GM21529 (cell line): Measurements from ENCODE around the gene TNFRSF1B.

Source experiments
- ATAC-seq: cut with Tn5 transposase; IDR thresholded peaks from one replicate; pipeline ENCODE4 v1.9.1; 2021; ENCODE audit not compliant: unreplicated experiment

The TNFRSF1B gene

DNA sequence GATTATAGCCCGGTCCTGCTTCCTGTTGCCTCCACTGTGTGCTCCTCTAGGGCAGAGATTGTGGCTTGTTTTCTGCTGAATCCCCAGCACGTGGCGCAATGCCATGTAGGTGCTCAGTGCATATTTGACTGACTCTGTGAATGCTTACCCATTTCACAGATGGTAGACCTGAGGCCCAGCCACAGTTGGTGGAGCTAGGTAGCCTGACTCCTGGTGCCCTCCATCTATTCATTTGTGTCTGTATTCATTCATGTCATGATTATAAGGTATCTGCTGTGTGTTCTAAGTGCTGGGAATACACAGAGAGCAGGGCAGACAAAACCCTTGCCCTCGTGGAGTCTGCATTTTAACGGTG, 22.5 kb downstream of the TNFRSF1B start:
- ATAC-seq = no peak

DNA sequence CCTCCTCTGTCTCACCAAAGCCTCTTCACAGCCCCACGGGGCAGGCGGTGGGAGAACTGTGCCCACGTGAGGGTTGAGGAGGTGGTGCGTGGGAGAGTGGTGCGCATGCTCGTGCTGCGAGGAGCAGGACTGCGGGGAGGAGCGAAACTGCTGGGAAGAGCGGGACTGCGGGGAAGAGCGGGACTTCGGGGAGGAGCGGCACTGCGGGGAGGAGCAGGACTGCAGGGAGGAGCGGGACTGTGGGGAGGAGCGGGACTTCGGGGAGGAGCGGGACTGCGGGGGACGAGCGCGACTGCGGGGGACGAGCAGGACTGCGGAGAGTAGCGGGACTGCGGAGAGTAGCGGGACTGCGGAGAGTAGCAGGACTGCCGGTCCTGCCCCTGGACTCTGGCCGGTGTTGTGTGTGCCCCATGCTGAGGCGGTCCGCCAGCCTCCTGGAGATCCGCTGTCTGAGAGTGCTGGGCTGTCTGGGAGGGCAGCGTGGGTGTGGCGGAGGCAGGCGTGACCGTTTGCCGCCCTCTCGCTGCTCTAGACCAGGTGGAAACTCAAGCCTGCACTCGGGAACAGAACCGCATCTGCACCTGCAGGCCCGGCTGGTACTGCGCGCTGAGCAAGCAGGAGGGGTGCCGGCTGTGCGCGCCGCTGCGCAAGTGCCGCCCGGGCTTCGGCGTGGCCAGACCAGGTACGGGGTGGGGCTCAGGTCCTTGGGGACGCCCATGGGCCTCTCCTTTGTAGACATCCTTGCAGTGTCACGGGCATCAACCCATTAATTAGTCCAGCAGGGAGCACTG, 24.6 kb downstream of the TNFRSF1B start:
- ATAC-seq = no peak

DNA sequence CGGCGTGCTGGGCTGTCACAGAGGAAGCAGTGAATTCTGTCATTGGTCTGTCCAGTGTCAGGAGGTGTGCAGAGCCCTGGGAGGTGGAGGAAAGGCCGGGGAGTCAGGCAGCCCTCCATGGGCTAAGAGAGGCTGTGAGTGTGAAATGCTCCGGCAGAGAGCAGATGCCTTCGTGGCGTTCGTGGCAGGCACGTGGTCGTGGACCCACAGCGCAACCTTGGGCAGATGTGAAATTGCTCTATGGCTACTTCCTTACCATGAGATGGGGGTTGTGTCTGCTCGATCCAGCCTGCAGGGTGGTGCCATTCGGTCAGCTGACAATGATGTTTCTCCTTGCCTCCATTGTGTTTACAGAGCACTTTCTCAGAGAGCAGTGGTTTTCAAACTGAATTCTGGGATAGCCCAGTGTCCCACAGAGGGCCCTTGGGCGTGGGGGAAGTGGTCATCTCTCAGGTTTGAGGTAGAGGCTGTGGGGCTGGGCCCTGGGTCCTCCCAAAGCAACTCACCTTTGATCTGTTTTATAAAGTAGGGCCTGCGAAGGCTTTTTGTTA, 27.9 kb downstream of the TNFRSF1B start:
- no peak for ATAC-seq

DNA sequence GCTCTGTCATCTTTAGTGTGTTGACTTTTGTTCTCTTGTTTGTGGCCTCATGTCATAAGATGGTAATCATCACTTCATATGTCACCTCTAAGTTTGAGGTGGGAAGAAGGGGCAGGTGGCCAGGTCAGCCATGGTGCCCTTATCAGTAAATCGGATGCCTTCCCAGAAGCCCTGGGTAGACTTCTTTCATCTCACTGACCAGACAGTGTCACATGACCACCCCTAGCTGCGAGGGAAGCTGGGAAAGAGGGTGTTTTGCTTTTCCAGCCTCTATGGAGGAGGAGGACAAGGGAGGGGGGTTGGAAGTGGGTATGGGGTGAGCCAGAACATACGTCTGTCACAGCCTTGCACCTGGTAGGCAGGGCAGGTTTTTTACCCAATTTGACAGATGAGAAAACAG, 28.6 kb downstream of the TNFRSF1B start:
- no peak for ATAC-seq

DNA sequence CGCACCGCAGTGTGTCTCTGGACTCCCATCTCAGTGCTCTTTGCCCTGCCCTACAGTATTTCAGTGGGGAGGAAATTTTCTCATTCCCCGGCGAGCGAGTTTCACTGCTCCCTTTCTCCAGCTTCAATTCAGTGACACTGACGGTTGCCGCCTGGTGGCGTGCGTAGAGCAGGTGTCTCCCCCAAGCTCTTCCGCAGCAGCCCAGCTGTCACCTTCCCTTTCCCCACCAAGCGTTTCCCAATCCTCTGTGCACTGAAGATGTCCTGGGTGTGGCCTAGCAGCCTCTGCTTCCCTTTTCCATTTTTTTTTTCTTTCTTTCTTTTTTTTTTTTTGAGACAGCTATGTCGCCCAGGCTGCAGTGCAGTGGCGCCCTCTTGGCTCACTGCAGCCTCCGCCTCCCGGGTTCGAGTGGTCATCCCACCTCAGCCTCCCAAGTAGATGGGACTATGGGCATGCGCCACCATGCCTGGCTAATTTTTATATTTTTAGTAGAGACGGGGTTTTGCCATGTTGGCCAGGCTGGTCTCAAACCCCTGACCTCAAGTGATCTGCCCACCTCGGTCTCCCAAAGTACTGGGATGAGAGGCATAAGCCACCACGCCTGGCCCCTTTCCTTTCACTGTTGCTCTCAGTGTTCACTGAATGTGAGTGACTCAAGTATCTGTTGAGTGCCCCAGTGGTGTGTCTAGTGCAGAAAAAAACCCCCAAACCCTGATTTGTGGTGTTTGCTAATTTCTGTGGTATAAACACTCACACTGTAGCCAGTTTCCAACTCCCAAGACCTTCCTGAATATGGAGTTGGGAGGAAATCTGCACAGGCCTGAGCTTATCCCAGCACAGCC, 30.1 kb downstream of the TNFRSF1B start:
- no peak for ATAC-seq

DNA sequence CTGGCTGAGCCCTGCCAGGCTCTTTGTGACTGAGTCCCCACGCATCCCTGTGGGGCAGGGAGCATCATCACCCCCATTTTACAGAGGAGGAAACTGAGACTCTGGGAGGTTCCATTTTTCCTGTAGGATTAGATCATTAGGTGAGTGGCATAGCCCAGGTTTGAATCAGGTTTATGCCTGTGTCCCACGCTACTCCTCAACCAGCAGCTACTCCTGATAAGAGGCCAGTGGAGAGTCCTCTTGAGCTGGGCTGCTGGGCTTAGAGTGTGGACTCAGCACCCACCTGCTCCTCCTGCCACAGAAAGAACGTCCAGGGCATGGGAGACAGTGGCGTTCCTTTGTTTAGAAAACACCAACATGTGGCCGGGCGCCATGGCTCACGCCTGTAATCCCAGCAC, 30.7 kb downstream of the TNFRSF1B start:
- ATAC-seq = no peak

DNA sequence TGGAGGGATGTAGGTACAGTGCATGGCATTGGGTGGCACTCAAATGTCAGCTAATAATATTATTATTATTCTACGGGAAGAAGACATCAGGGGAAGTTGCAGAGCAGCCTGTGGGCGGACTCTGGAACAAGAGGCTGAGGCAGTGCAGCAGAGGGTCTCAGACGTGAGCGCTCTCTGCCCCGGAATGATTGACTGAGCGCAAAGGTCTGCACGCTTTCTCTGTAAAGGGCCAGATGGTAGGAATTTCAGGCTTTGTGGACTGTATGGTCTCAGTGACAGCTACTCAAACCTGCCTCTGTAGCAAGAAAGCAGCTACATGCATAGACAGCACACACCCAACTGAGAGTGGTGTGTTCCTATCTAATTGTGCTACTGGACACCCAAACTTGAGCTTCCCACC, 33.4 kb downstream of the TNFRSF1B start:
- ATAC-seq = no peak

DNA sequence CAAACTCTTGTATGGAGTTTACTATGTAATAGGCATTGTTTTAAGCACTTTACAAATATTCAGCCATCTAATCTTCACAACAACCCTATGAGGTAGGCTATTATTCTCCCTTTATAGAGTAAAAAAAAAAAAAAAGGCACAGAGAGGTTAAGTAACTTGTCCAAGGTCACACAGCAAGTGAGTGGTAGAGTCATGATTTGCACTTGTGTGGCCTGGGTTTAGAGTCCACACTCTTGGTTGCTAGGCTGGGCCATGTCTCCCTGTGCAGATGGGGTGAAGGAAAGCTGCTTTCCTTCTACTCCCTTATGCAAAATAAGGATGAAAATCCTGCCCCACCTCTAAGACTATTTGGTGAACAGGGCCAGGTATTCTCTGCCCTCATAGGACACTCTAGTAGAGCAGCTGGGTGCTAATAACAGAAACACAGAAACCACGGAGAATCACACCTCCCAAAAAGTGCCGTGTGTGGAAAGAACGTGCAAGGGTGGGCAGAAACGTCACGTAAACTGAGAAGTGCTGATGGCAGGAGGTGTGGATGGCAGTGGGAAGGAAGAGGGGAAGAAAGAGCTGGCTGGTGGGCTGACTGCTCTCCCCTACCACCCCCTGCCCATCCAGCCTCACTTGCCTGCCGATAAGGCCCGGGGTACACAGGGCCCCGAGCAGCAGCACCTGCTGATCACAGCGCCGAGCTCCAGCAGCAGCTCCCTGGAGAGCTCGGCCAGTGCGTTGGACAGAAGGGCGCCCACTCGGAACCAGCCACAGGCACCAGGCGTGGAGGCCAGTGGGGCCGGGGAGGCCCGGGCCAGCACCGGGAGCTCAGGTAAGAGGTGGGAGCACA, 34.8 kb downstream of the TNFRSF1B start:
- ATAC-seq = no peak

DNA sequence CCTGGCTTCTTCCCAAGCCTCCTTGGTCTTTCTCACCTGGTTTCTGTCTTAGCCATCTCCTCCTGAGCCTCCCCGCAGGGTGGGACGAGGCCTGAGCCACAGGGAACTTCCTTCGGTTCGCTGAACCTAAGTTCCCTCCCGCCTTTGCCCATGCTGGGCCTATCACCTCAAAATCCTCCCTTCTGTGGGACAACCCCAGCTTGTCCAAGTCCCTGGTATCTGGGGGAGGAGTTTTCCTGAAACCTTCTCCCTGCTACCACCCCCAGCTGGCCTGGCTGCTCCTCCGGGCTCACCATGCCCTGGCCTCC, 35.4 kb downstream of the TNFRSF1B start:
- no peak for ATAC-seq

DNA sequence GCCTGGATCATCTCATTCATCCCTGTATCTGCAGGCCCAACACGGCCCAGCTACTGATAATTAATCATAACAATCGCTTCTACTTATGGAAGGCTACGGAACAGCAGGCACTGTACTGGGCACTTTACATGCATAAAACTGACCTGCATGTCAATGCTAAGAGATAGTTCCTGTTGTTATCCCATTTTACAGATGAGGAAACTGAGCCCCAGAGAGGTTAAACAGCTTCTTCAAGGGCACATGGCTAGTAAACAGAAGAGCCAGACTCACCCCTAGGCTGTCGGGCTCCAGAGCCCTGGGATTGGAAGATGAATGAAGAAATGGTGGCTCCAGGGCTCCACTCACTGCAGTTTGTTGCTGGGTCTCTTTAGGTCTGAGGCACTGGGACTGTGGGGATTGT, 35.8 kb downstream of the TNFRSF1B start:
- ATAC-seq = no peak

DNA sequence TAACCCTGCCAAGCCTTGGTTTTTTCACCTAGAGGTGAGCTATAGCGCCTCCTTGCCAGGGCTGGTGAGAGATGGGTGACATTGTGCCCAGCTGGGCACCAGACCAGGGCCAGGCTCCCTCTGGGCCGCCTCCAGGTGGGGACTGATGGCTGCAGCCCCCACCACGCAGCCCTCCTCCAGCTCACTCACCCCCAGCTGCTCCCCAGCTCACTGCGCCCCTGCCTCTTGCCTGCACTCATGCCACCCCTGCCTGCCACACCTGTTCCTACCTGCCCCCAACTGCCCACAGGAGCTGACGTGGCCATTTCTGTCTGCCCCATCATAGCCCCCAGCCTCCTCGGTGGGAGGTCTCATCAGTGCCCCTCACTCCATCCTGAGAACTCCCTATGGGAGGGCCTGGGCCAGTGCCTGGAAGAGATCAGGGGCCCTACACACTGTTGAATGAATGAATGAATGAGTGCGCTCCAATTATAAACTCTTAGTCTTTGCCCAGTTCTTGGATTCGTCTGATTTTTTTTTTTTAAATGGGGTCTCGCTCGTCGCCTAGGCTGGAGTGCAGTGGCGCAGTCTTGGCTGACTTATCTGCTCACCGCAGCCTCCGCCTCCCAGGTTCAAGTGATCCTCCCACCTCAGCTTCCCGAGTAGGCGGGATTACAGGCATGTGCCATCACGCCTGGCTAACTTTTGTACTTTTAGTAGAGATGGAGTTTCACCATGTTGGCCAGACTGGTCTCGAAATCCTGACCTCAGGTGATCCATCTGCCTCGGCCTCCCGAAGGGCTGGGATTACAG, 36.6 kb downstream of the TNFRSF1B start:
- ATAC-seq = no peak

DNA sequence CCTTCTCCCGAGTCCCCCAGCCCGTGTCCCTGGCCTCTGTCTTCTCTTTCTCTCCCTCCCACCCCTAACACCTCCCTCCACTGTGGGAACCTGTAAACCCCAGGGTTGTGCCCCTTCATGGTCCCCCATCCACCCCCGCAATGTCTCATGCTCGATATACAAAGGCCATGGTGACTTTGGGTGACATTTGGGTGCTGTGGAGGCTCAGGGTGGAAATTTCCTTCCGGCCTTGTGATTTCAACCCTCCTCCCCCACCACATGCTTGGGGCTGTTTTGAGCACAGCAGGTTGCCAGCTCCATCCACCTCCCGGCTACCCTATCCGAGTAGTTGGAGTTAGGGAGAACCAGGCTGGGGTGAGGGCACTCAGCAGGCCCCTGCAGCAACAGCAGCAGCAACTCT, 37.3 kb downstream of the TNFRSF1B start:
- no peak for ATAC-seq

DNA sequence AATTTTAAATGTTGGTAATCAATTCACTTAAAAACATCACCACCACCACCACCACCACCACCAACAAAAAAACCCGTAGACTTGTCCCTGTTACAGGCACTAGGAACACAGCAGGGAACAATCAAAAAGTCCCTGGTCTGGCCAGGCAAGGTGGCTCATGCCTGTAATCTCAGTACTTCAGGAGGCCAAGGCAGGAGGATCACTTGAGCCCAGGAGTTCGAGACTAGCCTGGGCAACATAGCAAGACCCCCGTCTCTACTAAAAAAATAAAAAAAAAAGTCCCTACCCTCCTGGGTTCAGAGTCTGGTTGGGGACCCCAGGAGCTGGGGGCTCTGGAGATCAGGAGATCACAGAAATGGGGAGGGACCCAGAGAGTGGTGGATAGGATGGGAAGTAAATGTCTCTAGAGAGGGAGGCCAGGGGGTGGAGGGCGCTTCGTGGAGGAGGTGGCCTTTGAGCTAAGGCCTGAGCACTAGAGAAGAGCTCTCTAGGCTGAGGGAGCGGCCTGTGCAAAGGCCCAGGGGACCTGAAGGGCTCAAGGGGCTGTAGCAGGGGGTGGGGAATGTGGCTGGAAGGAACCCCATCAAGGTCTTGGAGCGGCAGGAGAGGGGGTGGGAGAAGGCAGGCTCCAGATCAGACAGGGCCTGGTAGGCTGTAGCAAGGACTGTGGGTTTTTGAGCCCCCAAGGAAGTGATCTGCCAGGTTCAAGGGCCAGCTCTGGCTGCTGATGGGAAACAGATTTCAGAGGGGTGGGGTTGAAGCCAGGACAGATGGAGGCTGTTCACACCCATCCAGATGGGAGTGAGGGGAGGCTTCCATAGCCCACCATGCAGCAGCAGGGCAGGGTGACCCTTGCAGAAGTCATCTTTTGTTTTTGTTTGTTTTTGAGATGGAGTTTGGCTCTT, 38.2 kb downstream of the TNFRSF1B start:
- no peak for ATAC-seq

DNA sequence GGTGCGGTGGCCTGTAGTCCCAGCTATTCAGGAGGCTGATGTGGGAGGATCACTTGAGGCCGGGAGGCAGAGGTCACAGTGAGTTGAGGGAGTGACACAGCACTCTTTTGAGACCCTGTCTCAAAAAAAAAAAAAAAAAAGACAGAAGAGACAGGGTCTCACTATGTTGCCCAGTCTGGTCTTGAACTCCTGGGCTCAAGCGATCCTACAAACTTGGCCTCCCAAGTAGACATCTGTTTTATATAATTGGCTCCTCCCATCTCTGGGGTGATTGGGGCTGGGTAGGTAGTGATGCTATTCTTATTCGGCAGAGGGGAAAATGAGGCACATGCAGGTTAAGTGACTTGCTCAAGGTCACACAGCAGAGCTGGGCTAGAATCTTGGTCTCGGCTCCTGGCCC, 39.4 kb downstream of the TNFRSF1B start:
- no peak for ATAC-seq

DNA sequence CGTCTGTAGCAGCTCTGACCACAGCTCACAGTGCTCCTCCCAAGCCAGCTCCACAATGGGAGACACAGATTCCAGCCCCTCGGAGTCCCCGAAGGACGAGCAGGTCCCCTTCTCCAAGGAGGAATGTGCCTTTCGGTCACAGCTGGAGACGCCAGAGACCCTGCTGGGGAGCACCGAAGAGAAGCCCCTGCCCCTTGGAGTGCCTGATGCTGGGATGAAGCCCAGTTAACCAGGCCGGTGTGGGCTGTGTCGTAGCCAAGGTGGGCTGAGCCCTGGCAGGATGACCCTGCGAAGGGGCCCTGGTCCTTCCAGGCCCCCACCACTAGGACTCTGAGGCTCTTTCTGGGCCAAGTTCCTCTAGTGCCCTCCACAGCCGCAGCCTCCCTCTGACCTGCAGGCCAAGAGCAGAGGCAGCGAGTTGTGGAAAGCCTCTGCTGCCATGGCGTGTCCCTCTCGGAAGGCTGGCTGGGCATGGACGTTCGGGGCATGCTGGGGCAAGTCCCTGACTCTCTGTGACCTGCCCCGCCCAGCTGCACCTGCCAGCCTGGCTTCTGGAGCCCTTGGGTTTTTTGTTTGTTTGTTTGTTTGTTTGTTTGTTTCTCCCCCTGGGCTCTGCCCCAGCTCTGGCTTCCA, 40.1 kb downstream of the TNFRSF1B start:
- ATAC-seq = no peak

DNA sequence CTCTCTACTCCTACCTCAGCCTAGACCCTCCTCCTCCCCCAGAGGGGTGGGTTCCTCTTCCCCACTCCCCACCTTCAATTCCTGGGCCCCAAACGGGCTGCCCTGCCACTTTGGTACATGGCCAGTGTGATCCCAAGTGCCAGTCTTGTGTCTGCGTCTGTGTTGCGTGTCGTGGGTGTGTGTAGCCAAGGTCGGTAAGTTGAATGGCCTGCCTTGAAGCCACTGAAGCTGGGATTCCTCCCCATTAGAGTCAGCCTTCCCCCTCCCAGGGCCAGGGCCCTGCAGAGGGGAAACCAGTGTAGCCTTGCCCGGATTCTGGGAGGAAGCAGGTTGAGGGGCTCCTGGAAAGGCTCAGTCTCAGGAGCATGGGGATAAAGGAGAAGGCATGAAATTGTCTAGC, 41.5 kb downstream of the TNFRSF1B start:
- no peak for ATAC-seq

DNA sequence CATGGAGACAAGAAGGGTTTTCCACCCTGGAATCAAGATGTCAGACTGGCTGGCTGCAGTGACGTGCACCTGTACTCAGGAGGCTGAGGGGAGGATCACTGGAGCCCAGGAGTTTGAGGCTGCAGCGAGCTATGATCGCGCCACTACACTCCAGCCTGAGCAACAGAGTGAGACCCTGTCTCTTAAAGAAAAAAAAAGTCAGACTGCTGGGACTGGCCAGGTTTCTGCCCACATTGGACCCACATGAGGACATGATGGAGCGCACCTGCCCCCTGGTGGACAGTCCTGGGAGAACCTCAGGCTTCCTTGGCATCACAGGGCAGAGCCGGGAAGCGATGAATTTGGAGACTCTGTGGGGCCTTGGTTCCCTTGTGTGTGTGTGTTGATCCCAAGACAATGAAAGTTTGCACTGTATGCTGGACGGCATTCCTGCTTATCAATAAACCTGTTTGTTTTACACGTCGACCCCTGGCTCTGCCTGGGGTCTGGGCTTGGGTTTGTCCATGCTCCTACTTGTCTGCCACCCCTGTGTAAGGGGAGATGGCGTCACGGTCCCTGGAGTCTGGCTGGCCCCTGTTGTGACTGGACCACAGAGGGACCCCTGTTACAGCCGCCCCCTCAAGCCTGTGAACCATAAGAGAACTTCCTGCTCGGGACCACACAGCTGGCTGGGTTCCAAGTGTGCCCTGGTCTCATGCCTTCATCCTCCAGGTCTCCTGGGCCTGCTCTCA, 42.1 kb downstream of the TNFRSF1B start:
- no peak for ATAC-seq

DNA sequence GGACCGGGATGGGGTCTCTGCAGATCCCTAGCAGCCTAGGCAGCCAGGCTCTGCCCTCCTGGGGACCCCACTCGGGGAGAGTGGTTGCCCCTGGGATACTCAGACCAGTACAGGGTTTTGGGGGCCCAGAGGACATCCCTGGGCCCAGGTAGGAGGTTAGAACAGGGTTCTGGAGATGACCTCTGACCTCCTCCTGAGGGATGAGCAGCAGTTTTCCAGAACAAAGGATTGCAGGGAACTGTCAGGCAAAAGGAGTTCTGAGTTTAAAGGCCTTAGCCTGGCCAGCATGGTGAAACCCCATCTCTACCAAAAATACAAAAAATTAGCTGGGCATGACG, 42.7 kb downstream of the TNFRSF1B start:
- no peak for ATAC-seq
